HepG2 (cell line): Measurements from ENCODE around the gene GPSM1.

Source experiments
- GABPB1 ChIP-seq: IDR thresholded peaks from 2 replicates; pipeline ENCODE4 v1.6.1; 2016; ENCODE audit warnings: mild to moderate bottlenecking, missing genetic modification reagents, moderate library complexity, missing compliant biosample characterization
- MYPOP ChIP-seq: sonication (generic); formaldehyde crosslinking; IDR thresholded peaks from 2 replicates; pipeline ENCODE4 v1.8.1; 2023; ENCODE audit warnings: mild to moderate bottlenecking, moderate library complexity, missing genetic modification reagents
- ZFX ChIP-seq: sonication (generic); formaldehyde crosslinking; IDR thresholded peaks from 2 replicates; pipeline ENCODE4 v1.4.0; 2020; ENCODE audit warnings: mild to moderate bottlenecking, low read depth, missing genetic modification reagents, moderate library complexity
- TF ChIP-seq, protein P1 (sequence below): sonication (generic); formaldehyde crosslinking; IDR thresholded peaks from 2 replicates; pipeline ENCODE4 v1.4.0; 2020; ENCODE audit warnings: missing genetic modification reagents
- TF ChIP-seq, protein P2 (sequence below): sonication (generic); formaldehyde crosslinking; IDR thresholded peaks from 2 replicates; pipeline ENCODE4 v1.5.0; 2020; ENCODE audit warnings: mild to moderate bottlenecking, missing genetic modification reagents, moderate library complexity
- TF ChIP-seq, protein P3 (sequence below): sonication (generic); formaldehyde crosslinking; IDR thresholded peaks from 2 replicates; pipeline ENCODE4 v1.5.0; 2020; ENCODE audit warnings: missing genetic modification reagents

- TF ChIP-seq, protein P1, sequence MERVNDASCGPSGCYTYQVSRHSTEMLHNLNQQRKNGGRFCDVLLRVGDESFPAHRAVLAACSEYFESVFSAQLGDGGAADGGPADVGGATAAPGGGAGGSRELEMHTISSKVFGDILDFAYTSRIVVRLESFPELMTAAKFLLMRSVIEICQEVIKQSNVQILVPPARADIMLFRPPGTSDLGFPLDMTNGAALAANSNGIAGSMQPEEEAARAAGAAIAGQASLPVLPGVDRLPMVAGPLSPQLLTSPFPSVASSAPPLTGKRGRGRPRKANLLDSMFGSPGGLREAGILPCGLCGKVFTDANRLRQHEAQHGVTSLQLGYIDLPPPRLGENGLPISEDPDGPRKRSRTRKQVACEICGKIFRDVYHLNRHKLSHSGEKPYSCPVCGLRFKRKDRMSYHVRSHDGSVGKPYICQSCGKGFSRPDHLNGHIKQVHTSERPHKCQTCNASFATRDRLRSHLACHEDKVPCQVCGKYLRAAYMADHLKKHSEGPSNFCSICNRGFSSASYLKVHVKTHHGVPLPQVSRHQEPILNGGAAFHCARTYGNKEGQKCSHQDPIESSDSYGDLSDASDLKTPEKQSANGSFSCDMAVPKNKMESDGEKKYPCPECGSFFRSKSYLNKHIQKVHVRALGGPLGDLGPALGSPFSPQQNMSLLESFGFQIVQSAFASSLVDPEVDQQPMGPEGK (CRISPR knock-in tag): no peak
- TF ChIP-seq, protein P2, sequence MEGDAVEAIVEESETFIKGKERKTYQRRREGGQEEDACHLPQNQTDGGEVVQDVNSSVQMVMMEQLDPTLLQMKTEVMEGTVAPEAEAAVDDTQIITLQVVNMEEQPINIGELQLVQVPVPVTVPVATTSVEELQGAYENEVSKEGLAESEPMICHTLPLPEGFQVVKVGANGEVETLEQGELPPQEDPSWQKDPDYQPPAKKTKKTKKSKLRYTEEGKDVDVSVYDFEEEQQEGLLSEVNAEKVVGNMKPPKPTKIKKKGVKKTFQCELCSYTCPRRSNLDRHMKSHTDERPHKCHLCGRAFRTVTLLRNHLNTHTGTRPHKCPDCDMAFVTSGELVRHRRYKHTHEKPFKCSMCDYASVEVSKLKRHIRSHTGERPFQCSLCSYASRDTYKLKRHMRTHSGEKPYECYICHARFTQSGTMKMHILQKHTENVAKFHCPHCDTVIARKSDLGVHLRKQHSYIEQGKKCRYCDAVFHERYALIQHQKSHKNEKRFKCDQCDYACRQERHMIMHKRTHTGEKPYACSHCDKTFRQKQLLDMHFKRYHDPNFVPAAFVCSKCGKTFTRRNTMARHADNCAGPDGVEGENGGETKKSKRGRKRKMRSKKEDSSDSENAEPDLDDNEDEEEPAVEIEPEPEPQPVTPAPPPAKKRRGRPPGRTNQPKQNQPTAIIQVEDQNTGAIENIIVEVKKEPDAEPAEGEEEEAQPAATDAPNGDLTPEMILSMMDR (CRISPR knock-in tag): no peak
- TF ChIP-seq MYPOP (CRISPR knock-in tag) (no peak), GABPB1 (CRISPR knock-in tag) (no peak), ZFX (CRISPR knock-in tag) (no peak)
- TF ChIP-seq, protein P3, sequence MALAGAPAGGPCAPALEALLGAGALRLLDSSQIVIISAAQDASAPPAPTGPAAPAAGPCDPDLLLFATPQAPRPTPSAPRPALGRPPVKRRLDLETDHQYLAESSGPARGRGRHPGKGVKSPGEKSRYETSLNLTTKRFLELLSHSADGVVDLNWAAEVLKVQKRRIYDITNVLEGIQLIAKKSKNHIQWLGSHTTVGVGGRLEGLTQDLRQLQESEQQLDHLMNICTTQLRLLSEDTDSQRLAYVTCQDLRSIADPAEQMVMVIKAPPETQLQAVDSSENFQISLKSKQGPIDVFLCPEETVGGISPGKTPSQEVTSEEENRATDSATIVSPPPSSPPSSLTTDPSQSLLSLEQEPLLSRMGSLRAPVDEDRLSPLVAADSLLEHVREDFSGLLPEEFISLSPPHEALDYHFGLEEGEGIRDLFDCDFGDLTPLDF (CRISPR knock-in tag): no peak
Observed at GRCh38 chr9:136405481-136405880, 78.1 kb downstream of the GPSM1 start.
